Posterior vena cava (tissue), 2 donors: ENCODE measurements around the gene TREM2. TPM values are rescaled to one million over a fixed set of nuclear protein-coding genes. Genes with fewer than 3 reads are reported as not detected.
"Not testable (repeated sequence)": the region's sequence is repeated elsewhere in the genome, so short reads cannot be mapped to it uniquely, and the experiment has no call there.

Experiments
- DNase-seq: peaks from one replicate; pipeline ENCODE4 v3.0.0-alpha.2; 2020; ENCODE audit warnings: low spot score
- intact Hi-C, 2 donors: fragments of 100-400 bp; cut with DNase I; formaldehyde crosslinking; loops; one replicate each; pipeline versions ENCODE4 v1.14.1 to v1.14.2; 2022 to 2023
- long read RNA-seq, 2 donors: library from polyadenylated mRNA; unstranded; transcript quantifications; one replicate each; pipeline ENCODE4 v2.0.0, GENCODE V29; 2020 to 2021
- total RNA-seq, 2 donors: library from RNA; stranded (reverse); fragmentation: NEBNext Ultra II Directional; extraction: Animal tissue kit (Norgen Biotek cat#: 25700); gene quantifications; one replicate each; pipeline ENCODE4 v1.2.1, GENCODE V29; 2021
- donor health status: DM: yes; HTN: yes; CAD: no.
- donor health status: DM: yes; HTN: yes; CAD: no.

TREM2 gene
- total RNA-seq, result 1 to 10 TPM; 3.8 to 8.6 TPM
- long read RNA-seq, donor 1, result 0 reads
- long read RNA-seq, donor 2, partial matches to known transcripts, result 0 of 3 reads
- long read RNA-seq, donor 2, other reads (novel, unspliced or antisense), result 0 of 3 reads

DNA sequence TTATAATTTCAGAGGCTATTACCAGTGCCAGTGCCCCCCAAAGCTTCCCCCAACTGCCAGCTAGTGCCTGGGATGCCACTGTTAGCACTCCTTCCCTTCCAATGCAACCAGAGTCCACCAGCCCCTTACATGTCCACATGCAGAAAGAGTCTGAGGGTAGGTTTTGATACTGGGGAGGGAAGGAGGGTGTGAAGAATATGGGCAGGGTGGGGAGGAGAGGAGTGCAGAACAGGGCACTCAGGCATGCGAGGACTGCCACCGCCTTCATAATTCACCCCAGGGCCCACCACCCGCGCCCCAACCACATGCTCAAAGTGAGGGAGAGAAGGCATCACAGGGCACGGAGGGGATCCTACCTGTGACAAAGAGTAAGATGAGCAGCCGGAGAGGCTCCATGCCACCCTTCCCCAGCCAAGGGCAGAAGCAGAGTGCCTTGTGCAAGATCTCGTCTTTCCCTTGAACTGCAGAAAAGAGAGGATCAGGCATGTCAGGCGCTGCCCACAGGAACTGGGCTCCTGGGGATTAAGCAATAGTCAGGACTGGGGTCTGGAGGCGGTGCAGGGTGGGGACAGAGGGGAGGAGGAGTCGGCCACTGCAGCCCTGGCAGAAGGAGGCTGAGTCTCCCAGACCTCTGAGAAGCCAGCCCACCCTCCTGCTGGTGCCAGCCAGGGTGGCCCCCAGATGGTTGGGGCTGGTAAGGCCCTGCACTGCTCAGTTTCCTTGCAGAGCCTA is at the start of gene TREM2:
Gene TREM2 (minus strand): TSS at position 430 of the 732 bp plus-strand sequence. CDS start 34 bp downstream, at position 396.
- intact Hi-C loops, result no loop called here
- DNase-seq, result no peak

- no peak for DNase-seq
- intact Hi-C loops, result no loop called here
These were observed 46.8 kb upstream of the TREM2 start for GRCh38 chr6:41209547-41210320.

- intact Hi-C loops, result no loop called here
- no peak for DNase-seq
These were observed 45.7 kb upstream of the TREM2 start for GRCh38 chr6:41208439-41209106.

DNA sequence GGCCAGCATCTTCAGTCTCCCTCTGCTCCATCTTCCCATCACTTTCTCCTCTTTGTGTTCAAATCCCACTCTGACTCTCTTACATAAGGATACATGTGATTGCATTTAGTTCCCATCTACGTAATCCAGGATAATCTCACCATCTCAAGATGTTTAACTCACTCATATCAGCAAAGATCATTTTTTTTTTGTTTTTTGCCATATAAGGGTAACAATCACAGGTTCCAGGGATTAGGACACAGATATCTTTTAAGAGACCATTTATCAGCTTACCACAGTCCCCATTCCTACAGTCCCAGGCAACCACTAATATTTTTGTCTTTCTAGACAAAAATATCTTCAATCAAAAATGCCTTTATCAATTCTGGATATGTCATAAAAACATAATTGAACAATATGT is 41.2 kb upstream of the TREM2 start:
- no peak for DNase-seq
- intact Hi-C loops, result no loop called here

- intact Hi-C loops, result no loop called here
- no peak for DNase-seq
These were observed 38.9 kb upstream of the TREM2 start for GRCh38 chr6:41201764-41202173.

DNA sequence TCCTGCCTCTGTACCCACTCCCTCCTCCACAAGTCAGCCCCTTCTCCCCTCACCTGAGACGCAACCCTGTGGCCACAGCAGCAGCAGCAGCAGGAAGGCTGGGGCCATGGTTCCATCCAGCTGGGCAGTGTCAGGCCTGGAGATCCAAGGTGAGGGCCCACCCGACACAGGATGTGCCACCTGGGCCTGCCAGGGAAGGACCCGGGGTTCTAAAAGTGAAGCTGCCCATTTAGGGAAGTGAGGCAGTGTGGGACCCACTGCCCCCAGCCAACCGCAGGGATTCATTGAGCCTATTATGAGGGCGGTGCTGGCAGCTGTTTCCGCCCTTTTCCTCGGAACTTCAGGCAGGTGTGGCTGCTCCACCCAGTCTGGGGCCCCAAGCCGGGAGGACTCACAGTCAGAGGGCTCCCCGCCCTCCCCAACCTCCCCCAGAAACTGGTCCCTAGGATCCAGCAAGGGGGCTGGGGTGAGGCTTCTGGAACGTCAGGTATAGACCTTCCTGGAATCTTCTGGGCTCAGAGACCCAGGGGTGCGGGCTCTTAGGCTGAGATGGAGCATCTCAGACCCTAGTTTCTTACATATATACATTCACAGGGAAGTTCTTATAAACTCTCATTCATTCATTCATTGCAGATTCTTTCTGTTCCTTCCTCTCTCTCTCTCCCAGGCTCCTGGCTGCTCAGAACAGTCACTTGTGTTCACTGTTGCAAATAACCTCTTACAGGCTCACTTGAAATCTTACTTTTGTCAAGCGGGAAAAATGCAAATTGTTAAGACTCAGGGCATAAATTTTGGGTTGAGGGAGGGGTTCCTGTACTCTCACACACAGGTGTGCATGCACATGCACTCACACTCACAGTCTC is 38.2 kb upstream of the TREM2 start, which contains the start of gene TREML2:
Gene TREML2 (minus strand): TSS at position 249 of the 863 bp plus-strand sequence. CDS start 141 bp downstream, at position 108.
- no peak for DNase-seq
- intact Hi-C loops, result no loop called here

GRCh38 chr6:41200296-41200900 is 37.5 kb upstream of the TREM2 start:
- peak; percentile 86 for DNase-seq

GRCh38 chr6:41199552-41200246 is 36.8 kb upstream of the TREM2 start:
- no peak for DNase-seq
- intact Hi-C loops, result no loop called here

More at GRCh38 chr6:41200296-41200900, 37.5 kb upstream of the TREM2 start:
- intact Hi-C loops, result no loop called here

- no peak for DNase-seq
- intact Hi-C loops, result no loop called here
These were observed 34.3 kb upstream of the TREM2 start for GRCh38 chr6:41197234-41197633.

DNA sequence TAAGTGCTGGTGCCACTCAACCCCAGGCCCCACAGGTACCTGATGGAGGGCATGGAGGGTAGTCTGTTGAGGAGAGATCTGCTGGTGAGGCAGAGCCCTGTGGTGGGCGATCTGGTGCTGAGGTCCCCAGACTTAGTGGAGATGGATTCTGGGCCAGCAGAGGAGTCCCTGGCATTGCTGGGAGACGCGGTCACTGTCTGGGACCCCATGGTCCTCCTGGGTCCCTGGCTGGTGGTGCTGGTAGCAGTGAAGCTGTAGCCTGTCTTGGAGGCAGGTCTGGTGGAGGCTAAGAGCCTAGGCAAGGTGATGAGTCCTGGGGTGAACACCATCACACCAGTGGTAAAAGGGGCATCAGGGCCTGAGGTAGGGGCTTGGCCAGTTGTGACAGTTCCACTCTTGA is 31.5 kb upstream of the TREM2 start:
- DNase-seq, result no peak
- intact Hi-C loops, result loop anchor here in 1 of 2 donors (5.0 kb wide), 1 partner anchor 318 kb away; no protein-coding TSS in a partner anchor

DNA sequence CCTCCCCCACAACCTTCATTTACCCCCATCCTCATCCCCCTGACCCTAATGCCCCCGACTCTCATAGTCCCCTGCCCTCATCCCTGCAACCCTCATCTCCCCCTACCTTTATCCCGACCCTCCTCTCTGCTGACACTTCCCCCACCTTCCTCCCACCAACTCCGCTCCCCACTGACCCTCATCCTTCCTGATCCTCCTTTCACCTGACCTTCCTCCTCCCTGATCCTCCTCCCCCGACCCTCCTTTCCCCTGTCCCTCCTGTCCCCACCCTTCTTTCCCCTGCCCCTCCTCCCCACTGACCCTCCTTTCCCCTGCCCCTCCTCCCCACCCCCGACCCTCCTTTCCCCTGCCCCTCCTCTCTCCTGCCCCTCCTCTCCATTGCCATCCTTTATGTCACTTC is 31.0 kb upstream of the TREM2 start:
- intact Hi-C loops, result loop anchor here in 1 of 2 donors (5.0 kb wide), 1 partner anchor 318 kb away; no protein-coding TSS in a partner anchor
- DNase-seq, result no peak

- no peak for DNase-seq
- intact Hi-C loops, result loop anchor here in 1 of 2 donors (5.0 kb wide), 1 partner anchor 319 kb away; no protein-coding TSS in a partner anchor
These were observed 30.3 kb upstream of the TREM2 start for GRCh38 chr6:41193171-41193734.

DNA sequence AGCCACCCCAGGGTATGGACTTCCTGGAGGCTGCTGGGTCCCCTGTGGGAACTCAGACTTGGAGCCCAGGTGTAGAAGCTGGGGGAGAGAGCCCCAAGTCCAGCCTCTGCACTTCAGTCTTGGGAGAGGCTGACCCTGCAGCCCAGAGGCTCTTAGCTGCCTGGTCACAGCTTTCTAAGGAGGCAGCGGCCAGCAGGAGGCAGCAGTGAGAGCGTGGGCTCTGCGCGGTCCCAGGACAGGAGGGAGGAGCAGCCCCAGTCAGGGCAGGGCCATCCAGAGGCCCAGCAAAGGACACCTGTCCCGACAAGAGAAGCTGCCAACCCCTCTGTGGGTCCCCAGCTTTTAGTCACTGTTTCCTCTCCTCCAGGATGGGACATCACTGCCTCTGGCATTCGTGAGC is 28.7 kb upstream of the TREM2 start:
- intact Hi-C loops, result loop anchor here in 1 of 2 donors (5.0 kb wide), 1 partner anchor 321 kb away; no protein-coding TSS in a partner anchor
- no peak for DNase-seq

DNA sequence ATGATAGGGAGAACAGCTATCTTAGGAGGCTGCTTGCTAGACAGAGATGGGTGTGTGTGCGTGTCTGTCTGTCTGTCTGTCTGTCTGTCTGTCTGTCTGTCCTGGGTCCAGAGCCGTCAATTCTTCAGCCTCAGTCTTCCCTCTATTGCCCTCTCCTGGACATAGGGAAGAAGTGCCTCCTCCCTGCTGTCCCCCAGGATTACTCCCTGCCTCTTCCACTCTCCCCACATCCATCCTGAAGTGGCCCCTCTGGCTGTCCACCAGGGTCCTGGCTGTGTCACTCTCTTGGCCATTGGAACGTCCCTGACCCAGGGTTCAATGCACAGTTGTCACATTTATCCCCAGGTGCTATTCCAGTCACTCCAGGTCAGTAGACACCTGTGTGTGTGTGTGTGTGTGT is 27.9 kb upstream of the TREM2 start:
- intact Hi-C loops, result loop anchor here in 1 of 2 donors (5.0 kb wide), 1 partner anchor 322 kb away; no protein-coding TSS in a partner anchor
- no peak for DNase-seq

DNA sequence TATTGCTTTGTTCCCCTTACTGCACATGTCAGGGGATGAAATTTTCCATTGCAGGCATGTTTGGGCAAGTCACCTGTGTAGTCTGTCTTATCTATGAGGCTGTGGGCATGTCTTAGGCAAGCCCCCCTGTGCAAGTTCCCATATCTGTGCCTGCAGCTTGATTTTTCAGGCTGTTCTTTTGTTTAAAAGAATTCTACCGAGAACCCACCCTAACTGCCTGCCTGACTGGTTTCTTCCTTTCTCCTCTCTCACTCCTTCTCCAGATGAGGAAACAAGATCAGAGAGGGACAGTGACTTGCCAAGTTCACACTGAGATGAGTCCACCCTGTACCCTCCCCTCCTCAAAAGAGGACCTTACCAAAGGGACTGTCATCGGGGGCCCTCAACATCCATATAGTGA is 27.1 kb upstream of the TREM2 start:
- no peak for DNase-seq
- intact Hi-C loops, result loop anchor here in 1 of 2 donors (5.0 kb wide), 1 partner anchor 322 kb away; no protein-coding TSS in a partner anchor

- intact Hi-C loops, DNase-seq: not testable (repeated sequence)
These were observed 26.1 kb upstream of the TREM2 start for GRCh38 chr6:41189046-41189445.
